ENCODE data around the gene SKAP1.

- TF ChIP-seq FOXJ3 (CRISPR knock-in tag; IDR thresholded peaks at IDR 0.05) (no peak), YY1 (IDR thresholded peaks at IDR 0.05; ENCODE audit: low read depth) (no peak), CTCF (IDR thresholded peaks at IDR 0.05) (0 out of 2 replicates have a peak, but pooled peaks have one; percentile 21), RAD21 (IDR thresholded peaks at IDR 0.05; ENCODE audit: low read length) (no peak), POLR2AphosphoS5 (IDR thresholded peaks at IDR 0.05; ENCODE audit: low read depth, low read length) (no peak), GABPA (IDR thresholded peaks at IDR 0.05; ENCODE audit: low read depth) (no peak), EP300 (IDR thresholded peaks at IDR 0.05; ENCODE audit: borderline replicate concordance in 1 of 2, low read depth in 1 of 2, low read length in 1 of 2) (no peak), USF2 (IDR thresholded peaks at IDR 0.05; ENCODE audit: borderline replicate concordance, low read depth, low read length) (no peak), MAX (IDR thresholded peaks at IDR 0.05; ENCODE audit: low read depth) (no peak), SMC3 (IDR thresholded peaks at IDR 0.05; ENCODE audit: low read depth, low read length) (no peak), SIN3A (IDR thresholded peaks at IDR 0.05; ENCODE audit: borderline replicate concordance, low read depth, low read length) (no peak), JUND (IDR thresholded peaks at IDR 0.05) (no peak), NRF1 (IDR thresholded peaks at IDR 0.05; ENCODE audit: low read depth, low read length) (no peak)
Measured at GRCh38 chr17:48163809-48164208, 266.2 kb downstream of the SKAP1 start.

Data from SK-N-SH (cell line).